ENCODE data around the gene ZNF48.
A peak's percentile ranks its signal among the peaks of the same experiment; 100 is the strongest.

The ZNF48 gene

GRCh38 chr16:30395155-30395991 is at the start of gene ZNF48:
TSS of gene ZNF48 (plus strand) at chr16:30395420. CDS start at chr16:30395795, 375 bp downstream.
- H2AFZ ChIP-seq (ENCODE audit: low read length) = peak within 1 kb of the TSS; percentile 91
- peak; percentile 88 for DNase-seq

DNA sequence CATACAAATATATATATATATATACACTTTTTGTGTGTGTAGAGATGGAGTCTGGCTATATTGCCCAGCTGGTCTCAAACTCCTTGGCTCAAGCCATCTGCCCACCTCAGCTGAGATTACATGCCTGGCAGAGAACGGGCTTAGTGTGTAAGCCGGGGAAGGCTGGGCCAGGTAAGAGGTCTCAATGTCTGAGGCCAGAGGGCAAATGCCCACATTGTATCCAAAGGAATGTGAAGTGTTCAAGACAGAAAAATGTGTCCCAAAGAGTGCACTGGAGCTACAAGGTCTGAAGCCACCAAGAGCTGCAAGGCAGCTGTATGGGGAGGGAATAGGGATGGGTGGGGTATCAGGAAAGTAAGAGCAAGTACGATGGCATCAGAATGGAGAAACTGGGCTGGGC is 48.9 kb upstream of the ZNF48 start:
- Histone ChIP-seq H3K36me3 (replicated peaks; ENCODE audit: insufficient read depth, low read length) (no peaks in the 10 kb centered on the region), H3K27ac (ENCODE audit: low read length) (no peak overlapping the region), H3K9ac (ENCODE audit: low read length) (no peak overlapping the region), H3K4me3 (ENCODE audit: low read length) (no peak overlapping the region), H2AFZ (ENCODE audit: low read length) (no peak overlapping the region), H3K79me2 (ENCODE audit: low read length) (0 out of 2 replicates have a peak, but pooled peaks cover 6% of the 10 kb centered on the region), H3K9me3 (replicated peaks; ENCODE audit: insufficient read depth, low read length) (no peaks in the 10 kb centered on the region), H3K4me1 (ENCODE audit: low read length) (peaks cover 21% of the 10 kb centered on the region), H3K27me3 (replicated peaks; ENCODE audit: insufficient read depth, low read length) (no peaks in the 10 kb centered on the region), H4K20me1 (ENCODE audit: insufficient read depth, low read length) (no peaks in the 10 kb centered on the region), H3K9me2 (replicated peaks; ENCODE audit: insufficient read depth, low read length) (no peaks in the 10 kb centered on the region), H3F3A (ENCODE audit: insufficient read depth, low read length) (peaks cover 8% of the 10 kb centered on the region; the same call in 1 of the 2 replicates), H3K4me2 (ENCODE audit: low read depth, low read length) (no peak overlapping the region)
- no peak for DNase-seq
- TF ChIP-seq EZH2phosphoT487 (IDR thresholded peaks at IDR 0.05; ENCODE audit: low read length) (no peak), EZH2 (optimal IDR thresholded peaks at IDR 0.05; ENCODE audit: low read depth, low read length) (no peak)
- TF ChIP-seq, protein P1, sequence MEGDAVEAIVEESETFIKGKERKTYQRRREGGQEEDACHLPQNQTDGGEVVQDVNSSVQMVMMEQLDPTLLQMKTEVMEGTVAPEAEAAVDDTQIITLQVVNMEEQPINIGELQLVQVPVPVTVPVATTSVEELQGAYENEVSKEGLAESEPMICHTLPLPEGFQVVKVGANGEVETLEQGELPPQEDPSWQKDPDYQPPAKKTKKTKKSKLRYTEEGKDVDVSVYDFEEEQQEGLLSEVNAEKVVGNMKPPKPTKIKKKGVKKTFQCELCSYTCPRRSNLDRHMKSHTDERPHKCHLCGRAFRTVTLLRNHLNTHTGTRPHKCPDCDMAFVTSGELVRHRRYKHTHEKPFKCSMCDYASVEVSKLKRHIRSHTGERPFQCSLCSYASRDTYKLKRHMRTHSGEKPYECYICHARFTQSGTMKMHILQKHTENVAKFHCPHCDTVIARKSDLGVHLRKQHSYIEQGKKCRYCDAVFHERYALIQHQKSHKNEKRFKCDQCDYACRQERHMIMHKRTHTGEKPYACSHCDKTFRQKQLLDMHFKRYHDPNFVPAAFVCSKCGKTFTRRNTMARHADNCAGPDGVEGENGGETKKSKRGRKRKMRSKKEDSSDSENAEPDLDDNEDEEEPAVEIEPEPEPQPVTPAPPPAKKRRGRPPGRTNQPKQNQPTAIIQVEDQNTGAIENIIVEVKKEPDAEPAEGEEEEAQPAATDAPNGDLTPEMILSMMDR (IDR thresholded peaks at IDR 0.05; ENCODE audit: low read length) = no peak

More at GRCh38 chr16:30395155-30395991, at the start of gene ZNF48:
- H3K4me1 ChIP-seq (ENCODE audit: low read length) = 0 out of 2 replicates have a peak, but pooled peaks cover 4% of the 10 kb centered on the region
- H4K20me1 ChIP-seq (ENCODE audit: insufficient read depth, low read length) = no peaks in the 10 kb centered on the region
- peak within 1 kb of the TSS; percentile 97 for H3K4me3 ChIP-seq (ENCODE audit: low read length)
- peak within 1 kb of the TSS; percentile 28; the same call in 1 of the 2 replicates for H3K27ac ChIP-seq (ENCODE audit: low read length)
- H3K36me3 ChIP-seq (replicated peaks; ENCODE audit: insufficient read depth, low read length) = 0 out of 2 replicates have a peak, but pooled peaks cover 2% of the 10 kb centered on the region
- peak within 1 kb of the TSS; percentile 76 for H3K9ac ChIP-seq (ENCODE audit: low read length)
- no peaks in the 10 kb centered on the region for H3K27me3 ChIP-seq (replicated peaks; ENCODE audit: insufficient read depth, low read length)
- peaks cover 25% of the 10 kb centered on the region for H3K79me2 ChIP-seq (ENCODE audit: low read length)
- no peaks in the 10 kb centered on the region for H3K9me2 ChIP-seq (replicated peaks; ENCODE audit: insufficient read depth, low read length)
- H3K9me3 ChIP-seq (replicated peaks; ENCODE audit: insufficient read depth, low read length) = no peaks in the 10 kb centered on the region
- H3F3A ChIP-seq (ENCODE audit: insufficient read depth, low read length) = peaks cover 28% of the 10 kb centered on the region
- H3K4me2 ChIP-seq (ENCODE audit: low read depth, low read length) = peak within 1 kb of the TSS; percentile 87
- TF ChIP-seq, protein P1 (IDR thresholded peaks at IDR 0.05; ENCODE audit: low read length) = peak; percentile 22; the same call in 1 of the 2 replicates
- TF ChIP-seq EZH2phosphoT487 (IDR thresholded peaks at IDR 0.05; ENCODE audit: low read length) (no peak), EZH2 (optimal IDR thresholded peaks at IDR 0.05; ENCODE audit: low read depth, low read length) (no peak)

- Histone ChIP-seq H3K27me3 (replicated peaks; ENCODE audit: insufficient read depth, low read length) (no peaks in the 10 kb centered on the region), H3K9ac (ENCODE audit: low read length) (no peak overlapping the region), H3K79me2 (ENCODE audit: low read length) (peaks cover 14% of the 10 kb centered on the region), H3K9me3 (replicated peaks; ENCODE audit: insufficient read depth, low read length) (no peaks in the 10 kb centered on the region), H3K4me2 (ENCODE audit: low read depth, low read length) (no peak overlapping the region), H3F3A (ENCODE audit: insufficient read depth, low read length) (peaks cover 2% of the 10 kb centered on the region; the same call in 1 of the 2 replicates), H3K9me2 (replicated peaks; ENCODE audit: insufficient read depth, low read length) (no peaks in the 10 kb centered on the region), H3K4me1 (ENCODE audit: low read length) (peaks cover 12% of the 10 kb centered on the region), H3K4me3 (ENCODE audit: low read length) (no peak overlapping the region), H3K27ac (ENCODE audit: low read length) (no peak overlapping the region), H4K20me1 (ENCODE audit: insufficient read depth, low read length) (no peaks in the 10 kb centered on the region), H3K36me3 (replicated peaks; ENCODE audit: insufficient read depth, low read length) (peaks cover 2% of the 10 kb centered on the region; the same call in 1 of the 2 replicates), H2AFZ (ENCODE audit: low read length) (no peak overlapping the region)
- DNase-seq = no peak
- TF ChIP-seq EZH2phosphoT487 (IDR thresholded peaks at IDR 0.05; ENCODE audit: low read length) (no peak), EZH2 (optimal IDR thresholded peaks at IDR 0.05; ENCODE audit: low read depth, low read length) (no peak)
- TF ChIP-seq, protein P1 (IDR thresholded peaks at IDR 0.05; ENCODE audit: low read length) = no peak
Measured at GRCh38 chr16:30348113-30348512, 47.1 kb upstream of the ZNF48 start.
